Caki2 (cell line): ENCODE results near the gene EEF1A2. TPM values are rescaled to one million over a fixed set of nuclear protein-coding genes. Genes with fewer than 3 reads are reported as not detected.
A peak's percentile ranks its signal among the peaks of the same experiment; 100 is the strongest.

Experiments
- DNase-seq: peaks from one replicate; pipeline ENCODE4 v3.0.0-alpha.2; 2015; ENCODE audit warnings: low read depth
- in situ Hi-C: cut with HindIII; loops from 2 replicates; pipeline ENCODE4 v1.10.0; 2016; ENCODE audit warnings: low sequenced_read_pairs, low pct_unique_long_range_greater_than_20kb, mixed read lengths
- total RNA-seq: library from RNA; depleted of rRNA; stranded (reverse); fragments of >200 nt; shearing (Covaris generic); gene quantifications from 2 replicates; pipeline ENCODE4 v1.2.3, GENCODE V29; 2014; ENCODE audit warnings: low replicate concordance

The EEF1A2 gene
- total RNA-seq, 1 experiment from 2014 or later: 281 TPM

DNA sequence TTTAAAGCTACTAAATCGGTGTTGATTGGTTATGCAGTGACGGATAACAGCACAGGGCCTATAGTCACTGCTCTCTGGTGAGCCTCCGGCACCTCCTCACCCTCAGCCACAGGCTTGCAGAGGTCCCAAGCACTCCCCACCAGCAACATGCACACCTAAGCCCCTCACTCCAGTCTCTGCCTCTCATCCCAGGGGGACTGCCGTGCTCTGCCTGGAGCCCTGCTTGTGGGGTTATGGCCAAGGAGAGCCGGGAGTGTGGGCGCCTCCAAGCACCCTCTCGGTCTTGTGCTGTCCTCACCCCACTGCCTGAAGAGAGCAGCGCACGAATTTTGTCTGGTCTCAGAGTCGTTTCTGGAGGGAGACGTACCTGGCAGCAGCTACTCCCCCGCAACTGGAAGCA, 6.8 kb upstream of the EEF1A2 start:
- in situ Hi-C loops: no loop called here
- no peak for DNase-seq

DNA sequence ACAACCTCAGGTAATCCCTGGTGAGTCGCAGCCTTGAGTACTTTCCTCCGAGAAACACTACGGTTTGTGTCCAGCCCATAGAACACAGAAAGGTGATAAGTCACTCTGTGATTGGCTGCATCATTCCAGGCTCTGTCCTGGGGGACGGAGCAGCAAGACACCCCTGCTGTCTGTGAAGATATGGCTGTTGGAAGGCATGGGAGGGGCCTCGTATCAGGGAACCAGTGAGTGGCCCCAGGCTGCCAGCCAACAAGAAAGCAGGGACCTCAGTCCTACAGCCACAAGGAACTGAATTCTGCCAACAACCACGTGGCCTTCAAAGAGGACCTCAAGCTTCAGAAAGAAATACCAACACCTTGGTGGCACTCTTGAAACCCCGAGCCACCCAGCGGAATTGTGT, 6.4 kb upstream of the EEF1A2 start:
- in situ Hi-C loops: no loop called here
- DNase-seq: no peak

GRCh38 chr20:63504642-63505041, 5.8 kb upstream of the EEF1A2 start:
- in situ Hi-C loops: no loop called here
- no peak for DNase-seq

GRCh38 chr20:63503524-63503923, 4.6 kb upstream of the EEF1A2 start:
- in situ Hi-C loops: no loop called here

GRCh38 chr20:63502671-63503172, 3.8 kb upstream of the EEF1A2 start:
- no peak for DNase-seq
- in situ Hi-C loops: no loop called here

More at GRCh38 chr20:63503524-63503923, 4.6 kb upstream of the EEF1A2 start:
- DNase-seq: no peak

- in situ Hi-C loops: no loop called here
- DNase-seq: no peak
Observed at GRCh38 chr20:63501818-63502670, 3.2 kb upstream of the EEF1A2 start.

DNA sequence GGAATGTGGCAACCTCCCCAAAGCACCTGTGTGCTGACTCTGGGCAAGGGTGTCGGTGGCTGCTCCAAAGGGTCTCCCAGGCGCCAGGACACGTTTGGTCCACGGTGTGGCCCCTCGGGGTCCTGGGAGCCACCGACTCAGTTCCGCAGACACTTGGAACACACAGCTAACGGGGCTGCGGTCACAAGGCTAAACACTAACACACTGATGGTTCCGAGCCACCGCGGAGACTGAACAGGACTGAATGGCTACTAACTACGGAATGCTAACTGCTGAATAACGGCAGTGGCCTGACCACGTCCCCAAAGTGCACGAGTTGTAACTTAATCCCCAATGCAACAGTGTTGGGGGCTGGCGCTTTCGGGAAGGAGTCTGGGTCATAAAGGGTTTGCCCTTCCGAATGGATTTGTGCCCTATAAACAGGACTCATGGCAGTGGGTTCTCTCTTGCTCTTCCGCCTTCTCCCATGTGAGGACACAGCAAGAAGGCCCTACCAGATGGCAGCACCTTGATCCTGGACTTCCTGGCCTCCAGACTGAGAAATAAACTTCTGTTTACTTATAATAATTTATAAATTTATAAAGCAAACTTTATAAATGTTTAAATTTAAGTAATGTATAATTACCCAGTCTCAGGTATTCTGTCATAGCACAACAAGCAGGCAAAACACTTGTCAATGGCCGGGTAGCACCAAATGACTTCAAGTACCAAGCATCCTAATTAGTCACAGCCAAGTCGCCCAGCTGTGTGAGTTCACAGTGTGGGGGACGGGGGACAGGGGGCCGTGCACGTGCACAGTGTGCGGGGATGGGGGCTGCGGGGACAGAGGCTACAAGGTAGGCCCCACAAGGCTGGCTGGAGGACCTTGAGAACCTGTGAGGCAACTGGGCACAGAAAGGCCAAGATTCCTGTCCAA, 2.3 kb upstream of the EEF1A2 start:
- in situ Hi-C loops: no loop called here
- DNase-seq: no peak

- in situ Hi-C loops: no loop called here
- DNase-seq: no peak
Observed at GRCh38 chr20:63500151-63500901, 1.4 kb upstream of the EEF1A2 start.

DNA sequence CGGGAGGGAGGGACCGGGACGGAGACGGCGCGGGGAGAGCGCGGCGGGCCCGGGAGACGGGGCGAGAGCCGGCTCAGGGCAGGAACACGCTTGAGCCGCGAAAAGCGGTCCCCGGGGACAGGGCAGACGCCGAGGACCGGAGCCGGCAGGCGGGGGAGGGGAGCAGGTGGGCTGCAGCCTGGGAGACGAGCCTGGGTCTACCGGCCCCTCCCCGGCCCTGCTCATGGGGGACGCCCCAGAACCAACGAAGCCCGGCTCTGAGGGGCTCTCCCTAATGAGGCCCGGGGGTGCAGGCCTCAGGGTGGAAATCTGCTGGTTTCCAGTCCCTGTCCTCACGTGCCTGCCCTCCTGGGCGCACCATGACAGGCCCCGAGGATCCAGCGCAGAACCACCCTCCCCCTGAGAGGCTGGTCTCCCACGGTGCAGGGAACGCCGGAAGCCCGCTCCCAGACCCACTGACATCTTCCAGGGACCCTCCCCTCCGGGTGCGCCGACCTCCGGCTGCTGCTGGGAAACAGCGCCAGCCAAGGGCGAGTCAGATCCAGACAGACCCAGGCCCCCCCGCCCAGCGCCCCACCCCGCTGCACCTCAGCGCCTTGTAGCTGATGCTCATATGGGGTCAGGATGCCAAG, 571 bp upstream of the EEF1A2 start:
- in situ Hi-C loops: no loop called here
- no peak for DNase-seq

DNA sequence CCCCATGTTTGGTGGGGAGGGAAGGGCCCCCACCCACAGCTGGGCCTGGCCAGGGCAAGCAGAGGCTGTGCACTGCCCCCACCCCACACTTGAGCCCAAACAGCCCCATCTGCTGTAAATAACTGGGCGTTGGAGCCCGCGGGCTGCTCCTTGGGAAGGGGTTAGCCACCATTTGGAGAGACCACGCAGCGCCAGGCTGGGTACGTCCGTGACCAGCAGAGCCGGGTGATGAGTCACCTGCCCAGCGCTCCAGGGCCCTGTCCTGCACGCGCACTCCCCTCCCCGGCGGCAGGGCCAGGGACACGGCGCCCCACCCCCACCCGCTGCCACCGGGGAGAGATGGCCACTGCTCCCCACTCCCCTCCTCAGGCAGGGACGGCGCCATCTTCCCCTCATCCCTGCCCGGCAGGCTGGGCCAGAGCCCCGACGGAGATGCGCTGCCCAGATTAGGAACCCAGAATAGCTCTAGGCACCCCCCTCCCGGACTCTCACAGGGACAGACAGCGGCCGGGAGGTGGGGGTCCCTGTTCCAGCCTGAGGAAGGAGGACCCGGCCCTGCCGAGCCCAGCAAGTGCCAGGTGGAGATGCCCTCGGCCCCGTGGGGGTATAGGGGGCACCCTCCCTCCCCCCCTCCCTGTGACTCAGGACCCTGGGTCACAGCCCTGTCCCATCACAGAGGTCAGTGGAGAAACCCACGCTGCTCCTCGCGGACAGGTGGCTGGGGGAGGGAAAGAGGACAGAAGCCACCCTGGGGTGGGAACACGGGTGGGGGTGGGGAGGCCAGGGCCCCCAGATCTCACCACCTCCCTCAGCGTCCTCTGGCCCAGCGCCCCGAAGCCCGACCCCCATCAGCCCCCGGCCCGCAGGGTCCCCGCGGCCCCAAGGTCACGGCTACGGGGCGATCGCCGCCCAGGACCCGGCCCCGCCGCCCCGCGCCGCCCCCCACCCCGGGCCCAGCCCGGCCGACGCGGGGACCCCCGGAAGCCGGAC, 642 bp downstream of the EEF1A2 start:
- peak; percentile 60 for DNase-seq

GRCh38 chr20:63497138-63497945, 1.5 kb downstream of the EEF1A2 start:
- no peak for DNase-seq
- in situ Hi-C loops: no loop called here

More for the DNA sequence above, 642 bp downstream of the EEF1A2 start:
- in situ Hi-C loops: no loop called here

DNA sequence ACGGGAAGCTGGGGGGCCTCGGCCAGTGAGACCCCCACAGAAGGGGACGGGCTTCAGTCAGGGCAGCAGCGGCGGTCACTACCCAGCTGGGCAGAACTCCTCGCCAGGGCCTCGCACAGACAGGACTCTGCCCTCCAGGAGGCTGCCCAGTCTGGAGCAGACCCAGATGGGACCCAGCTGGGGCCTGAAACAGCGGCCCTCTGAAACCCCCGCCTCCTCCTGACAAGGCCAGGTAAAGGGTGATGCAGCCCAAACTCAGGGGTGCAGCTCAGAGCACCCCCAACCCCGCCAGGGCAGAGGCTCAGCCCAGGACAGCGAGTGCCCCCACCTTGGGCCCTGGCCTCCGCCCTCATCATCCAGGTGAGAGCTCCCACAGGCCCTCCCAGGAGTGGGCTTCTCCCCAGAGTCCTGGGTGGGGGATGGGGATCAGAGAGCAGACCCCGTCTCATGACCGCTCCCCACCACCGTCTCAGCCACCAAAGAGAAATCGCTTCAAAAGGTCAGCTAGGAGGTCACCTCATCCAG, 2.2 kb downstream of the EEF1A2 start:
- in situ Hi-C loops: no loop called here

DNA sequence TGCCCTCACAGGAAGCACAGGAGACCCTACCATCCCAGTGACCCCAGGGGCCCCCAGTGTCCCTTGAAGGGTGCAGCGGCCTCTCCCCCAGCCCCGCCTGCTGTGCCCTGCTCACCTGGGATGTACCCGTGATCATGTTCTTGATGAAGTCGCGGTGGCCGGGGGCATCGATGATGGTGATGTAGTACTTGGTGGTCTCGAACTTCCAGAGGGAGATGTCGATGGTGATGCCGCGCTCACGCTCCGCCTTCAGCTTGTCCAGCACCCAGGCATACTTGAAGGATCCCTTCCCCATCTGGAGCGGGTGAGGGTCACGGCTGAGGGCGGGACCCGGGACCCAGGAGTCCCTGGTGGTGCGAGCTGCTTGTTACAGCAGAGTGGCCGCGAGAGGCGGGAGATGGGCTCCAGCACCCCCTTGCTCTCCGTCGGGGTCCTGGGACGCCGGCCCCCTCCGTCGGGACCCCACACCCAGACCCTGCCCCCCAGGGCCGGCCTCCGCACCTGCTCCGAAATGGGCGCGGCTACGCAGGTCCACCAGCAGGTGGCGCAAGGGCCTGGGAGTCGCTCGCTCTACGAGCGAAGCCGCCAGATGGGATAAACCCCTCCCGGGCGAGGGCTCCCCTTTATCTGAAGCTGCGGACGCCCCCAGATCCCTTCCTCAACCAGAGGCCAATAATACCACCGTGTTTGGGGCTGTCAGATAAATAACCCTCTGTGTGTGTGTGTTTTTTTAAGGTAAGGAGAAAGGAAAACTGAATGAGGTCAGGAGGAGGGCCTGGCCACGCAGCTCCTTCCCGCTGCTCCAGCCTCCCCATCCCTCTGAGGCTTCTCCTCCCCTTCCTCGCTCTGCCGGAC, 2.9 kb downstream of the EEF1A2 start:
- peak; percentile 27 for DNase-seq
- in situ Hi-C loops: no loop called here

More for the DNA sequence above, 2.2 kb downstream of the EEF1A2 start:
- no peak for DNase-seq

DNA sequence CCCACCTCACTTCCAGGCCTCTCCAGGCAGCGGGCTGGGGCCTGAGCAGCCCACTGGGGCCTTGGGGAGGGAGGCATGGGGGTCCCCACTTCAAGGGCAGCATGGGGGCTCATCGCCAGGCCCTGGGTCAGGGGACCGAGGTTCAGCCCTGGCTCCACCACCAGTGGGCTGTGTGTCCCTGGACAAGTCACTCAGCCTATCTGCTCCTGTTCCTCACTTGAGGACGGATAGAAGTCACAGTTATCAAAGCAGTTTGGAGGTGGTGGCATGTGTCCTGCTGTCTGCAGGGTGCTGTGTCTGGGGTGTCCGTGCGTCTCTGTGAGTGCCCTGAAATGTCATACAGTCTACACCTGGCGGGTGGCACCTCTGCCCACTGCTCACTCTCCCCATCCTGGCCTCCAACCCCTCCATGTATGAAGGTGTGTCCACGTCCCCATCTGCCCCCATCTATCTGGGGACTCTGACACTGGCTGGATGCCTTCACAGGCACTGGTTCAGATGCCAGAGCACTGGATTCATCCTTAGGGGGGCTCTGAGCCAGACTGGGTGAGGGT, 3.6 kb downstream of the EEF1A2 start:
- in situ Hi-C loops: no loop called here
- DNase-seq: no peak
